ENCODE measurements around the gene KRTAP4-12.

DNA sequence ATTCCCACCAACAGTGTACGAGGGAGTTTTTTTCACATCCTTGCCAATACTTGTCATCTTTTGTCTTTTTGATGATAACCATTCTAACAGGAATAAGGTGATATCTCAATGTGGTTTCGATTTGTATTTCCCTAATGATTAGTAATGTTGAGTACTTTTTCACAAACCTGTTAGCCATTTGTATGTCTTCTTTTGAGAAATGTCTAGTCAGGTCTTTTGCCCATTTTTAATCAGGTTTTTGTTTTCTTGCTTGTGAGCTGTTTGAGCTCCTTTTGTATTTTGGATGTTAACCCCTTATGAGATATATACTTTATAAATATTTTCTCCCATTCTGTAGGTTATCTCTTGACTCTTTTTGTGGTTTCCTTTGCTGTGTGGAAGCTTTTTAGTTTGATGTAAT, 27.5 kb upstream of the KRTAP4-12 start:
- TF ChIP-seq, protein P1, sequence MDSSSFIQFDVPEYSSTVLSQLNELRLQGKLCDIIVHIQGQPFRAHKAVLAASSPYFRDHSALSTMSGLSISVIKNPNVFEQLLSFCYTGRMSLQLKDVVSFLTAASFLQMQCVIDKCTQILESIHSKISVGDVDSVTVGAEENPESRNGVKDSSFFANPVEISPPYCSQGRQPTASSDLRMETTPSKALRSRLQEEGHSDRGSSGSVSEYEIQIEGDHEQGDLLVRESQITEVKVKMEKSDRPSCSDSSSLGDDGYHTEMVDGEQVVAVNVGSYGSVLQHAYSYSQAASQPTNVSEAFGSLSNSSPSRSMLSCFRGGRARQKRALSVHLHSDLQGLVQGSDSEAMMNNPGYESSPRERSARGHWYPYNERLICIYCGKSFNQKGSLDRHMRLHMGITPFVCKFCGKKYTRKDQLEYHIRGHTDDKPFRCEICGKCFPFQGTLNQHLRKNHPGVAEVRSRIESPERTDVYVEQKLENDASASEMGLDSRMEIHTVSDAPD (CRISPR knock-in tag; IDR thresholded peaks at IDR 0.05), result no peak
- TF ChIP-seq ZNF7 (CRISPR knock-in tag; IDR thresholded peaks at IDR 0.05) (no peak), RAD21 (CRISPR knock-in tag; IDR thresholded peaks at IDR 0.05) (no peak), ZNF331 (CRISPR knock-in tag; IDR thresholded peaks at IDR 0.05) (no peak), ZNF550 (CRISPR knock-in tag; IDR thresholded peaks at IDR 0.05; ENCODE audit: borderline replicate concordance) (no peak), SIN3B (IDR thresholded peaks at IDR 0.05; ENCODE audit: low read length) (no peak), ZNF232 (CRISPR knock-in tag; IDR thresholded peaks at IDR 0.05; ENCODE audit: borderline replicate concordance) (no peak), TOPORS (CRISPR knock-in tag; IDR thresholded peaks at IDR 0.05) (no peak), KDM4B (CRISPR knock-in tag; IDR thresholded peaks at IDR 0.05) (no peak), SMC3 (IDR thresholded peaks at IDR 0.05; ENCODE audit: low read length) (no peak)
- TF ChIP-seq, protein P2, sequence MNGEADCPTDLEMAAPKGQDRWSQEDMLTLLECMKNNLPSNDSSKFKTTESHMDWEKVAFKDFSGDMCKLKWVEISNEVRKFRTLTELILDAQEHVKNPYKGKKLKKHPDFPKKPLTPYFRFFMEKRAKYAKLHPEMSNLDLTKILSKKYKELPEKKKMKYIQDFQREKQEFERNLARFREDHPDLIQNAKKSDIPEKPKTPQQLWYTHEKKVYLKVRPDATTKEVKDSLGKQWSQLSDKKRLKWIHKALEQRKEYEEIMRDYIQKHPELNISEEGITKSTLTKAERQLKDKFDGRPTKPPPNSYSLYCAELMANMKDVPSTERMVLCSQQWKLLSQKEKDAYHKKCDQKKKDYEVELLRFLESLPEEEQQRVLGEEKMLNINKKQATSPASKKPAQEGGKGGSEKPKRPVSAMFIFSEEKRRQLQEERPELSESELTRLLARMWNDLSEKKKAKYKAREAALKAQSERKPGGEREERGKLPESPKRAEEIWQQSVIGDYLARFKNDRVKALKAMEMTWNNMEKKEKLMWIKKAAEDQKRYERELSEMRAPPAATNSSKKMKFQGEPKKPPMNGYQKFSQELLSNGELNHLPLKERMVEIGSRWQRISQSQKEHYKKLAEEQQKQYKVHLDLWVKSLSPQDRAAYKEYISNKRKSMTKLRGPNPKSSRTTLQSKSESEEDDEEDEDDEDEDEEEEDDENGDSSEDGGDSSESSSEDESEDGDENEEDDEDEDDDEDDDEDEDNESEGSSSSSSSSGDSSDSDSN (CRISPR knock-in tag; IDR thresholded peaks at IDR 0.05), result no peak
- TF ChIP-seq, protein P3, sequence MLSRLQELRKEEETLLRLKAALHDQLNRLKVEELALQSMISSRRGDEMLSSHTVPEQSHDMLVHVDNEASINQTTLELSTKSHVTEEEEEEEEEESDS (CRISPR knock-in tag; IDR thresholded peaks at IDR 0.05; ENCODE audit: borderline replicate concordance), result no peak
- TF ChIP-seq, protein P4, sequence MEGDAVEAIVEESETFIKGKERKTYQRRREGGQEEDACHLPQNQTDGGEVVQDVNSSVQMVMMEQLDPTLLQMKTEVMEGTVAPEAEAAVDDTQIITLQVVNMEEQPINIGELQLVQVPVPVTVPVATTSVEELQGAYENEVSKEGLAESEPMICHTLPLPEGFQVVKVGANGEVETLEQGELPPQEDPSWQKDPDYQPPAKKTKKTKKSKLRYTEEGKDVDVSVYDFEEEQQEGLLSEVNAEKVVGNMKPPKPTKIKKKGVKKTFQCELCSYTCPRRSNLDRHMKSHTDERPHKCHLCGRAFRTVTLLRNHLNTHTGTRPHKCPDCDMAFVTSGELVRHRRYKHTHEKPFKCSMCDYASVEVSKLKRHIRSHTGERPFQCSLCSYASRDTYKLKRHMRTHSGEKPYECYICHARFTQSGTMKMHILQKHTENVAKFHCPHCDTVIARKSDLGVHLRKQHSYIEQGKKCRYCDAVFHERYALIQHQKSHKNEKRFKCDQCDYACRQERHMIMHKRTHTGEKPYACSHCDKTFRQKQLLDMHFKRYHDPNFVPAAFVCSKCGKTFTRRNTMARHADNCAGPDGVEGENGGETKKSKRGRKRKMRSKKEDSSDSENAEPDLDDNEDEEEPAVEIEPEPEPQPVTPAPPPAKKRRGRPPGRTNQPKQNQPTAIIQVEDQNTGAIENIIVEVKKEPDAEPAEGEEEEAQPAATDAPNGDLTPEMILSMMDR (CRISPR knock-in tag; IDR thresholded peaks at IDR 0.05), result no peak
- TF ChIP-seq, protein P5, sequence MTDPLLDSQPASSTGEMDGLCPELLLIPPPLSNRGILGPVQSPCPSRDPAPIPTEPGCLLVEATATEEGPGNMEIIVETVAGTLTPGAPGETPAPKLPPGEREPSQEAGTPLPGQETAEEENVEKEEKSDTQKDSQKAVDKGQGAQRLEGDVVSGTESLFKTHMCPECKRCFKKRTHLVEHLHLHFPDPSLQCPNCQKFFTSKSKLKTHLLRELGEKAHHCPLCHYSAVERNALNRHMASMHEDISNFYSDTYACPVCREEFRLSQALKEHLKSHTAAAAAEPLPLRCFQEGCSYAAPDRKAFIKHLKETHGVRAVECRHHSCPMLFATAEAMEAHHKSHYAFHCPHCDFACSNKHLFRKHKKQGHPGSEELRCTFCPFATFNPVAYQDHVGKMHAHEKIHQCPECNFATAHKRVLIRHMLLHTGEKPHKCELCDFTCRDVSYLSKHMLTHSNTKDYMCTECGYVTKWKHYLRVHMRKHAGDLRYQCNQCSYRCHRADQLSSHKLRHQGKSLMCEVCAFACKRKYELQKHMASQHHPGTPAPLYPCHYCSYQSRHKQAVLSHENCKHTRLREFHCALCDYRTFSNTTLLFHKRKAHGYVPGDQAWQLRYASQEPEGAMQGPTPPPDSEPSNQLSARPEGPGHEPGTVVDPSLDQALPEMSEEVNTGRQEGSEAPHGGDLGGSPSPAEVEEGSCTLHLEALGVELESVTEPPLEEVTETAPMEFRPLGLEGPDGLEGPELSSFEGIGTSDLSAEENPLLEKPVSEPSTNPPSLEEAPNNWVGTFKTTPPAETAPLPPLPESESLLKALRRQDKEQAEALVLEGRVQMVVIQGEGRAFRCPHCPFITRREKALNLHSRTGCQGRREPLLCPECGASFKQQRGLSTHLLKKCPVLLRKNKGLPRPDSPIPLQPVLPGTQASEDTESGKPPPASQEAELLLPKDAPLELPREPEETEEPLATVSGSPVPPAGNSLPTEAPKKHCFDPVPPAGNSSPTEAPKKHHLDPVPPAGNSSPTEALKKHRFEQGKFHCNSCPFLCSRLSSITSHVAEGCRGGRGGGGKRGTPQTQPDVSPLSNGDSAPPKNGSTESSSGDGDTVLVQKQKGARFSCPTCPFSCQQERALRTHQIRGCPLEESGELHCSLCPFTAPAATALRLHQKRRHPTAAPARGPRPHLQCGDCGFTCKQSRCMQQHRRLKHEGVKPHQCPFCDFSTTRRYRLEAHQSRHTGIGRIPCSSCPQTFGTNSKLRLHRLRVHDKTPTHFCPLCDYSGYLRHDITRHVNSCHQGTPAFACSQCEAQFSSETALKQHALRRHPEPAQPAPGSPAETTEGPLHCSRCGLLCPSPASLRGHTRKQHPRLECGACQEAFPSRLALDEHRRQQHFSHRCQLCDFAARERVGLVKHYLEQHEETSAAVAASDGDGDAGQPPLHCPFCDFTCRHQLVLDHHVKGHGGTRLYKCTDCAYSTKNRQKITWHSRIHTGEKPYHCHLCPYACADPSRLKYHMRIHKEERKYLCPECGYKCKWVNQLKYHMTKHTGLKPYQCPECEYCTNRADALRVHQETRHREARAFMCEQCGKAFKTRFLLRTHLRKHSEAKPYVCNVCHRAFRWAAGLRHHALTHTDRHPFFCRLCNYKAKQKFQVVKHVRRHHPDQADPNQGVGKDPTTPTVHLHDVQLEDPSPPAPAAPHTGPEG (CRISPR knock-in tag; IDR thresholded peaks at IDR 0.05), result no peak
